HG02759 (cell line): ENCODE results near the gene SUSD5.

Experiments used
- ATAC-seq: cut with Tn5 transposase; IDR thresholded peaks from one replicate; pipeline ENCODE4 v1.9.1; 2021; ENCODE audit warnings: mild to moderate bottlenecking, moderate library complexity; ENCODE audit not compliant: unreplicated experiment

The SUSD5 gene

GRCh38 chr3:33153782-33154181, 64.8 kb downstream of the SUSD5 start:
- ATAC-seq, result no peak

GRCh38 chr3:33152363-33153360, 65.9 kb downstream of the SUSD5 start:
- no peak for ATAC-seq

- no peak for ATAC-seq
Observed at GRCh38 chr3:33149342-33149741, 69.3 kb downstream of the SUSD5 start.

- no peak for ATAC-seq
Observed at GRCh38 chr3:33146791-33147445, 71.7 kb downstream of the SUSD5 start.

GRCh38 chr3:33145901-33146580, 72.6 kb downstream of the SUSD5 start:
- no peak for ATAC-seq

GRCh38 chr3:33145221-33145900, 73.2 kb downstream of the SUSD5 start:
- no peak for ATAC-seq

- ATAC-seq, result no peak
Observed at GRCh38 chr3:33144433-33144832, 74.2 kb downstream of the SUSD5 start.

- ATAC-seq, result no peak
Observed at GRCh38 chr3:33141006-33141405, 77.6 kb downstream of the SUSD5 start.

GRCh38 chr3:33139996-33140395, 78.6 kb downstream of the SUSD5 start:
- ATAC-seq, result no peak

- ATAC-seq, result peak; percentile 74
Observed at GRCh38 chr3:33139006-33139623, 79.5 kb downstream of the SUSD5 start.

GRCh38 chr3:33137691-33138090, 80.9 kb downstream of the SUSD5 start:
- no peak for ATAC-seq

- no peak for ATAC-seq
Observed at GRCh38 chr3:33134026-33134625, 84.5 kb downstream of the SUSD5 start.

GRCh38 chr3:33132019-33132360, 86.6 kb downstream of the SUSD5 start:
- no peak for ATAC-seq

GRCh38 chr3:33131331-33132018, 87.1 kb downstream of the SUSD5 start:
- peak; percentile 80 for ATAC-seq

GRCh38 chr3:33130144-33130543, 88.5 kb downstream of the SUSD5 start:
- ATAC-seq, result no peak

GRCh38 chr3:33128706-33129105, 89.9 kb downstream of the SUSD5 start:
- ATAC-seq, result no peak

GRCh38 chr3:33125840-33126239, 92.8 kb downstream of the SUSD5 start:
- ATAC-seq, result no peak

GRCh38 chr3:33124638-33125037, 94.0 kb downstream of the SUSD5 start:
- no peak for ATAC-seq

- ATAC-seq, result no peak
Observed at GRCh38 chr3:33122991-33123390, 95.6 kb downstream of the SUSD5 start.

- ATAC-seq, result no peak
Observed at GRCh38 chr3:33119891-33120290, 98.7 kb downstream of the SUSD5 start.
